IPS-18a (cell line): Measurements from ENCODE around the gene CD1B.
"Not testable (repeated sequence)": the region's sequence is repeated elsewhere in the genome, so short reads cannot be mapped to it uniquely, and the experiment has no call there.

Source experiments
- H3K27ac ChIP-seq: one replicate; pipeline ENCODE4 v1.5.1; 2013; ENCODE audit warnings: low read length
- H3K27me3 ChIP-seq: one replicate; pipeline ENCODE4 v1.6.1; 2013; ENCODE audit warnings: mild to moderate bottlenecking, low read length; ENCODE audit not compliant: control insufficient read depth, insufficient read depth
- H3K36me3 ChIP-seq: one replicate; pipeline ENCODE4 v1.6.1; 2013; ENCODE audit warnings: low read depth, low read length; ENCODE audit not compliant: control insufficient read depth
- H3K4me1 ChIP-seq: one replicate; pipeline ENCODE4 v1.6.1; 2013; ENCODE audit warnings: low read depth, low read length; ENCODE audit not compliant: control insufficient read depth
- H3K4me3 ChIP-seq: one replicate; pipeline ENCODE4 v1.5.1; 2013; ENCODE audit warnings: low read length
- H3K9ac ChIP-seq: one replicate; pipeline ENCODE4 v1.6.1; 2013; ENCODE audit warnings: mild to moderate bottlenecking, low read length, moderate library complexity
- H3K9me3 ChIP-seq: one replicate; pipeline ENCODE4 v1.6.1; 2013; ENCODE audit warnings: low read depth, low read length; ENCODE audit not compliant: control insufficient read depth

The CD1B gene

GRCh38 chr1:158331481-158332150 is at the start of gene CD1B:
CD1B (minus strand) TSS chr1:158331531; CDS start chr1:158331423, 108 bp downstream.
- Histone ChIP-seq H3K9me3 (no peaks in the 10 kb centered on the region), H3K4me3 (no peak within 1 kb of the TSS), H3K9ac (no peak within 1 kb of the TSS), H3K4me1 (no peaks in the 10 kb centered on the region), H3K27ac (no peak within 1 kb of the TSS), H3K27me3 (no peaks in the 10 kb centered on the region), H3K36me3 (no peaks in the 10 kb centered on the region)

GRCh38 chr1:158374860-158375259 is 43.5 kb upstream of the CD1B start:
- Histone ChIP-seq H3K4me3 (no peak overlapping the region), H3K36me3 (no peaks in the 10 kb centered on the region), H3K9ac (no peak overlapping the region), H3K27me3 (no peaks in the 10 kb centered on the region), H3K9me3 (no peaks in the 10 kb centered on the region), H3K4me1 (no peaks in the 10 kb centered on the region), H3K27ac (no peak overlapping the region)

DNA sequence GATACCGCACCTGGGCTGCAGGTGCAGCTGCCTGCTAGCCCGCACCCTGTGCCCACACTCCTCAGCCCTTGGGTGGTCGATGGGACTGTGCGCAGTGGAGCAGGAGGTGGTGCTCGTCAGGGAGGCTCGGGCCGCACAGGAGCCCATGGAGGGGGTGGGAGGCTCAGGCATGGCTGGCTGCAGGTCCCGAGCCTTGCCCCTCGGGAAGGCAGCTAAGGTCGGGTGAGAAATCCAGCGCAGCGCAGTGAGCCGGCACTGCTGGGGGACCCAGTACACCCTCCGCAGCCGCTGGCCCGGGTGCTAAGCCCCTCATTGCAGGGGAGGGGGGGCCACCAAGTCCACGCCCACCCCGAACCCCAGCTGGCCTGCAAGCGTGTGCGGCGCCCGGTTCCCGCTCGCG is 42.8 kb upstream of the CD1B start:
- not testable (repeated sequence) for H3K9me3 ChIP-seq, H3K36me3 ChIP-seq, H3K4me3 ChIP-seq, H3K4me1 ChIP-seq, H3K9ac ChIP-seq, H3K27ac ChIP-seq, H3K27me3 ChIP-seq

DNA sequence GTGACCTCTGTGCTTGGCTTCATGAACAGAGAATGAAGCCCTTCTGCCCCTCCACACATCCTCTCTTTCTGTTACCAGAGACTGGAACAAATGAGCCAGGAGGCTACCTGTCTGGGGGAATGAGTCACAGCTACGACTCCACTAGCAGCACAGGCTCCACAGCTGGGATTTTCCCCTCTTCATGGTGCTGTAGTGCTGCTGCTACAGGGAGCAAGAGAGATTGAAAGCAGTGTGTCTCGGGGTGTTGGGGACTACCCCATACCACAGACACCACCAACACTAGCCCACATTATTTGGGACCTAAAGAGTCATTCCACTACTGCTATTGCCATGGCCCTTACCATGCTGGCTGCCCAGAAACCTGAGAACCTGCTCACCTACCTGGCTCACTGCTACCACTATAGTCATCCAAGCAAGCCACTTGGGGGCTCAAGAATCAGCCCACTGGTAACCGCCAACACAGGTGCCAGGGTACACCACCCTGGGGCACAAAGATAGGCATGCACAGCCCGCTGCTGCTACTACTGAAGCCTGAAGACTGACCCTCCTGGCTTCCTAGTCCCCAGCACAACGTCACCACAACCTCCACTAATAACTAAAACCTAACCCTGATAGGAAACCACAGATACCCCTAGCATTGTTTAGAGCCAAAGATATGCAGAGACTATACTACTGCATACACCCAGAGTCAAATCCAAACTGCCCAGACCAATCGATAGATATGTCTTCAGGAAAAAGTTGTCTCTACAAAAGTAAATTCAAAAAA is 40.0 kb upstream of the CD1B start:
- no peak overlapping the region for H3K27ac ChIP-seq
- no peaks in the 10 kb centered on the region for H3K27me3 ChIP-seq
- H3K9ac ChIP-seq = no peak overlapping the region
- H3K4me1 ChIP-seq = no peaks in the 10 kb centered on the region
- no peaks in the 10 kb centered on the region for H3K9me3 ChIP-seq
- no peak overlapping the region for H3K4me3 ChIP-seq
- H3K36me3 ChIP-seq = no peaks in the 10 kb centered on the region

GRCh38 chr1:158366783-158367182 is 35.5 kb upstream of the CD1B start:
- Histone ChIP-seq H3K4me1 (no peaks in the 10 kb centered on the region), H3K4me3 (no peak overlapping the region), H3K27me3 (no peaks in the 10 kb centered on the region), H3K9ac (no peak overlapping the region), H3K36me3 (no peaks in the 10 kb centered on the region), H3K27ac (no peak overlapping the region), H3K9me3 (no peaks in the 10 kb centered on the region)

- H3K27me3 ChIP-seq = no peaks in the 10 kb centered on the region
- H3K9ac ChIP-seq = no peak overlapping the region
- no peaks in the 10 kb centered on the region for H3K36me3 ChIP-seq
- no peak overlapping the region for H3K27ac ChIP-seq
- H3K4me3 ChIP-seq = no peak overlapping the region
- no peaks in the 10 kb centered on the region for H3K4me1 ChIP-seq
- H3K9me3 ChIP-seq = no peaks in the 10 kb centered on the region
These were observed 31.6 kb upstream of the CD1B start for GRCh38 chr1:158362941-158363340.

GRCh38 chr1:158362482-158362881 is 31.2 kb upstream of the CD1B start:
- H3K9ac ChIP-seq = no peak overlapping the region
- no peaks in the 10 kb centered on the region for H3K27me3 ChIP-seq
- no peak overlapping the region for H3K4me3 ChIP-seq
- peaks cover 2% of the 10 kb centered on the region for H3K4me1 ChIP-seq
- no peaks in the 10 kb centered on the region for H3K9me3 ChIP-seq
- no peaks in the 10 kb centered on the region for H3K36me3 ChIP-seq
- H3K27ac ChIP-seq = no peak overlapping the region

- H3K9ac ChIP-seq = no peak overlapping the region
- H3K36me3 ChIP-seq = no peaks in the 10 kb centered on the region
These were observed 26.1 kb upstream of the CD1B start for GRCh38 chr1:158357441-158357840.

DNA sequence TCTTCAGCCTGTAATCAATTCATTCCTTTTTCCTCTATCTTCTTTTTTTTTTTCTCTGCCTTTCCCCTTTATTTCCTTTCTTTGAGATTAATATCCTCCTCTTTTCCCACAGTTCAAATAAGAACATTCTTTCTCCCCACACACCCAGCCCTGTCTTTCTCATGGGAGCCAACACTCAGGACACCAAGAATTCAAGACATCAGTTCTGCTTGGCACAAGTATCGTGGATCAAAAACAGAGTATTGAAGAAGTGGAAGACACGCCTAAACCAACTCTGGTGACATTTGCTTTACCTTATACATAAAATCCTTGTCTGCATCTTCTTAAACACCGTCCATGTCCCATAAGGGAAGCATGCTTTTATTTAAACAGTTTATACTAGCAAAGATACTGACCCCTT is 25.3 kb upstream of the CD1B start:
- no peak overlapping the region for H3K9ac ChIP-seq

More at GRCh38 chr1:158357441-158357840, 26.1 kb upstream of the CD1B start:
- Histone ChIP-seq H3K9me3 (no peaks in the 10 kb centered on the region), H3K4me1 (peaks cover 4% of the 10 kb centered on the region), H3K27me3 (no peaks in the 10 kb centered on the region), H3K27ac (no peak overlapping the region), H3K4me3 (no peak overlapping the region)

GRCh38 chr1:158355773-158356285 is 24.5 kb upstream of the CD1B start:
- no peaks in the 10 kb centered on the region for H3K36me3 ChIP-seq
- H3K27ac ChIP-seq = no peak overlapping the region
- H3K4me1 ChIP-seq = peaks cover 4% of the 10 kb centered on the region
- H3K4me3 ChIP-seq = no peak overlapping the region
- H3K9me3 ChIP-seq = no peaks in the 10 kb centered on the region
- H3K27me3 ChIP-seq = no peaks in the 10 kb centered on the region
- H3K9ac ChIP-seq = no peak overlapping the region

More for the DNA sequence above, 25.3 kb upstream of the CD1B start:
- Histone ChIP-seq H3K4me3 (no peak overlapping the region), H3K27ac (no peak overlapping the region), H3K9me3 (no peaks in the 10 kb centered on the region), H3K27me3 (no peaks in the 10 kb centered on the region), H3K4me1 (peaks cover 4% of the 10 kb centered on the region), H3K36me3 (no peaks in the 10 kb centered on the region)

DNA sequence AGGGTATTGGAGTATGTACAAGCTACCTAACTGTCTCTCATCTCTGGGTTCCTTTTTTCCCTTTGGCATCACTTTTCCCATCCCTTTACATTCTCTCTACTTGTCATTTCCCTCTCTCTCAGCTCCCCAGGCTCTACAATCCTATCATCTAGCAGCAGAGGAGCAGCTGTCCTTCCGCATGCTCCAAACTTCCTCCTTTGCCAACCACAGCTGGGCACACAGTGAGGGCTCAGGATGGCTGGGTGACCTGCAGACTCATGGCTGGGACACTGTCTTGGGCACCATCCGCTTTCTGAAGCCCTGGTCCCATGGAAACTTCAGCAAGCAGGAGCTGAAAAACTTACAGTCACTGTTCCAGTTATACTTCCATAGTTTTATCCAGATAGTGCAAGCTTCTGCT is 22.9 kb upstream of the CD1B start:
- Histone ChIP-seq H3K27me3 (no peaks in the 10 kb centered on the region), H3K9me3 (no peaks in the 10 kb centered on the region), H3K4me3 (no peak overlapping the region), H3K36me3 (no peaks in the 10 kb centered on the region), H3K9ac (no peak overlapping the region), H3K4me1 (peaks cover 4% of the 10 kb centered on the region), H3K27ac (no peak overlapping the region)
